Measurements from ENCODE around the gene PPP1R3D. TPM values are rescaled to one million over a fixed set of nuclear protein-coding genes. Genes with fewer than 3 reads are reported as not detected.
"Not testable (repeated sequence)": the region's sequence is repeated elsewhere in the genome, so short reads cannot be mapped to it uniquely, and the experiment has no call there.

Gene PPP1R3D
- total RNA-seq, 1 donor from 2014 or later = 8.2 TPM

- peak; percentile 60 for DNase-seq (ENCODE audit: low spot score)
- intact Hi-C loops (cut with DNase I) = no loop called here
- ATAC-seq = no peak
Observed at GRCh38 chr20:59932616-59933295, 7.3 kb downstream of the PPP1R3D start.

- DNase-seq (ENCODE audit: low spot score) = no peak
- ATAC-seq = no peak
- intact Hi-C loops (cut with DNase I) = no loop called here
Observed at GRCh38 chr20:59931511-59932312, 8.4 kb downstream of the PPP1R3D start.

- intact Hi-C loops (cut with DNase I) = no loop called here
- DNase-seq (ENCODE audit: low spot score) = no peak
- ATAC-seq = no peak
Observed at GRCh38 chr20:59925899-59926298, 14.2 kb downstream of the PPP1R3D start.

- no peak for DNase-seq (ENCODE audit: low spot score)
- ATAC-seq = no peak
- intact Hi-C loops (cut with DNase I) = no loop called here
Observed at GRCh38 chr20:59925359-59925758, 14.7 kb downstream of the PPP1R3D start.

GRCh38 chr20:59923514-59923913, 16.6 kb downstream of the PPP1R3D start:
- DNase-seq (ENCODE audit: low spot score) (no peak), ATAC-seq (no peak)
- intact Hi-C loops (cut with DNase I) = no loop called here

- DNase-seq (ENCODE audit: low spot score) (no peak), ATAC-seq (no peak)
- intact Hi-C loops (cut with DNase I) = no loop called here
Observed at GRCh38 chr20:59920944-59921343, 19.2 kb downstream of the PPP1R3D start.

- ATAC-seq (no peak), DNase-seq (ENCODE audit: low spot score) (no peak)
- intact Hi-C loops (cut with DNase I) = no loop called here
Observed at GRCh38 chr20:59912609-59913008, 27.5 kb downstream of the PPP1R3D start.

GRCh38 chr20:59911041-59911440, 29.1 kb downstream of the PPP1R3D start:
- no peak for DNase-seq (ENCODE audit: low spot score)
- intact Hi-C loops (cut with DNase I) = no loop called here
- ATAC-seq = no peak

- DNase-seq (ENCODE audit: low spot score) (no peak), ATAC-seq (no peak)
- intact Hi-C loops (cut with DNase I) = no loop called here
Observed at GRCh38 chr20:59908855-59909254, 31.2 kb downstream of the PPP1R3D start.

- intact Hi-C loops (cut with DNase I) = no loop called here
- DNase-seq (ENCODE audit: low spot score) (no peak), ATAC-seq (no peak)
Observed at GRCh38 chr20:59903621-59904020, 36.5 kb downstream of the PPP1R3D start.

- intact Hi-C loops (cut with DNase I) = no loop called here
- no peak for DNase-seq (ENCODE audit: low spot score)
- ATAC-seq = no peak
Observed at GRCh38 chr20:59902470-59902869, 37.6 kb downstream of the PPP1R3D start.

- ATAC-seq (no peak), DNase-seq (ENCODE audit: low spot score) (no peak)
- intact Hi-C loops (cut with DNase I) = no loop called here
Observed at GRCh38 chr20:59895908-59896307, 44.2 kb downstream of the PPP1R3D start.

- no peak for ATAC-seq
- intact Hi-C loops (cut with DNase I) = no loop called here
- DNase-seq (ENCODE audit: low spot score) = no peak
Observed at GRCh38 chr20:59891581-59891980, 48.5 kb downstream of the PPP1R3D start.

GRCh38 chr20:59890035-59890434, 50.1 kb downstream of the PPP1R3D start:
- ATAC-seq; intact Hi-C loops (cut with DNase I); DNase-seq (ENCODE audit: low spot score): not testable (repeated sequence)

GRCh38 chr20:59888050-59888449, 52.1 kb downstream of the PPP1R3D start:
- intact Hi-C loops (cut with DNase I) = no loop called here
- no peak for ATAC-seq
- DNase-seq (ENCODE audit: low spot score) = no peak

Other genes with a start within 250 kb of the PPP1R3D start
- gene SYCP2, start 6.7 kb downstream of the PPP1R3D start, total RNA-seq = 6.7 TPM
- gene FAM217B, start 84 bp upstream of the PPP1R3D start, total RNA-seq = 22.4 TPM
- gene CDH26, start 18.1 kb upstream of the PPP1R3D start, total RNA-seq = 3.6 TPM

All from sciatic nerve (tissue), 2 donors.